GM19193 (cell line): ENCODE results near the gene KIAA0586.

Experiments
- POLR2A ChIP-seq: IDR thresholded peaks from 4 replicates; pipeline ENCODE4 v1.6.1; 2011; ENCODE audit not compliant: insufficient read depth, insufficient read length; ENCODE audit errors: extremely low read depth

KIAA0586 gene

GRCh38 chr14:58562141-58562540 lies 134.6 kb downstream of the KIAA0586 start:
- TF ChIP-seq POLR2A, result no peak

- no peak for TF ChIP-seq POLR2A
Observed at GRCh38 chr14:58563978-58564377, 136.5 kb downstream of the KIAA0586 start.

GRCh38 chr14:58565832-58566231 lies 138.3 kb downstream of the KIAA0586 start:
- TF ChIP-seq POLR2A, result no peak

- no peak for TF ChIP-seq POLR2A
Observed at GRCh38 chr14:58566979-58567378, 139.5 kb downstream of the KIAA0586 start.

- no peak for TF ChIP-seq POLR2A
Observed at GRCh38 chr14:58568322-58568721, 140.8 kb downstream of the KIAA0586 start.

GRCh38 chr14:58571256-58571655 lies 143.7 kb downstream of the KIAA0586 start:
- no peak for TF ChIP-seq POLR2A

- TF ChIP-seq POLR2A, result no peak
Observed at GRCh38 chr14:58571769-58572472, 144.4 kb downstream of the KIAA0586 start.

GRCh38 chr14:58572473-58572853 lies 144.9 kb downstream of the KIAA0586 start:
- no peak for TF ChIP-seq POLR2A

- no peak for TF ChIP-seq POLR2A
Observed at GRCh38 chr14:58572863-58573262, 145.3 kb downstream of the KIAA0586 start.

- no peak for TF ChIP-seq POLR2A
Observed at GRCh38 chr14:58574623-58575022, 147.1 kb downstream of the KIAA0586 start.

- TF ChIP-seq POLR2A, result no peak
Observed at GRCh38 chr14:58575956-58576355, 148.4 kb downstream of the KIAA0586 start.

GRCh38 chr14:58584383-58584782 lies 156.9 kb downstream of the KIAA0586 start:
- TF ChIP-seq POLR2A, result no peak

- TF ChIP-seq POLR2A, result no peak
Observed at GRCh38 chr14:58587271-58587670, 159.8 kb downstream of the KIAA0586 start.

- no peak for TF ChIP-seq POLR2A
Observed at GRCh38 chr14:58593977-58594376, 166.5 kb downstream of the KIAA0586 start.

- no peak for TF ChIP-seq POLR2A
Observed at GRCh38 chr14:58597041-58597440, 169.5 kb downstream of the KIAA0586 start.

- no peak for TF ChIP-seq POLR2A
Observed at GRCh38 chr14:58598028-58598803, 170.7 kb downstream of the KIAA0586 start.
